ENCODE measurements around the gene BMP6. TPM values are rescaled to one million over a fixed set of nuclear protein-coding genes. Genes with fewer than 3 reads are reported as not detected.

Gene BMP6
- polyA plus RNA-seq, 2 of the 4 experiments (the other 2 are of a cell fraction): 8.4 to 23.0 TPM

GRCh38 chr6:7880718-7881107, 154.8 kb downstream of the BMP6 start (continued):
- no peak for TF ChIP-seq CTCF (IDR thresholded peaks at IDR 0.05)
- no peak for TF ChIP-seq ATOH8 (CRISPR knock-in tag; IDR thresholded peaks at IDR 0.05; ENCODE audit: low read depth)
- TF ChIP-seq HOXB13 (CRISPR knock-in tag; IDR thresholded peaks at IDR 0.05; ENCODE audit: low read depth): no peak

- no peak overlapping the region for H3K4me2 ChIP-seq
- H3K4me1 ChIP-seq: peaks cover 5% of the 10 kb centered on the region; the same call in 1 of the 3 replicates
- ChIA-PET CTCF (no interaction called here), POLR2A (no interaction called here)
- FAIRE-seq (no peak), ATAC-seq (no peak), DNase-seq (ENCODE audit: low read depth in 1 of 2, low spot score in 1 of 2) (no peak)
- H3K4me3 ChIP-seq: no peak overlapping the region
- no peaks in the 10 kb centered on the region for H3K9me3 ChIP-seq
- H3K27ac ChIP-seq: no peak overlapping the region
- no peak for TF ChIP-seq USF2 (IDR thresholded peaks at IDR 0.05)
- no peak for TF ChIP-seq MAZ (IDR thresholded peaks at IDR 0.05; ENCODE audit: borderline replicate concordance, low read depth, low read length)
- no peak for TF ChIP-seq FOSL2 (IDR thresholded peaks at IDR 0.05)
- TF ChIP-seq FOSL2 (CRISPR knock-in tag; IDR thresholded peaks at IDR 0.05): no peak
- TF ChIP-seq RFX5 (IDR thresholded peaks at IDR 0.05): no peak
- TF ChIP-seq RNF2 (IDR thresholded peaks at IDR 0.05; ENCODE audit: borderline replicate concordance, low read depth): no peak
- 72% methylated on average over 8 of the region's 8 CpGs for WGBS (ENCODE audit: missing lambda C conversion rate)
Measured at GRCh38 chr6:7881765-7882500, 156.0 kb downstream of the BMP6 start.

GRCh38 chr6:7882505-7883257, 156.8 kb downstream of the BMP6 start:
- DNase-seq (ENCODE audit: low read depth in 1 of 2, low spot score in 1 of 2): no peak
- CTCF ChIA-PET: no interaction called here
- FAIRE-seq: no peak
- H3K4me2 ChIP-seq: no peak overlapping the region
- H3K27ac ChIP-seq: no peak overlapping the region
- no peak for TF ChIP-seq NFE2L2 (conservative IDR thresholded peaks at IDR 0.05; ENCODE audit: low read length)
- TF ChIP-seq EHF (CRISPR knock-in tag; IDR thresholded peaks at IDR 0.05): no peak
- TF ChIP-seq SMC3 (IDR thresholded peaks at IDR 0.05): no peak
- TF ChIP-seq BCL3 (IDR thresholded peaks at IDR 0.05): no peak
- no peak for TF ChIP-seq NPAS2 (CRISPR knock-in tag; IDR thresholded peaks at IDR 0.05; ENCODE audit: borderline replicate concordance)
- no peak for TF ChIP-seq JUN (IDR thresholded peaks at IDR 0.05)
- TF ChIP-seq NR3C1 (IDR thresholded peaks at IDR 0.05): no peak
- no peak for TF ChIP-seq CBX8 (IDR thresholded peaks at IDR 0.05)
- TF ChIP-seq RNF2 (IDR thresholded peaks at IDR 0.05; ENCODE audit: borderline replicate concordance, low read depth): no peak
- no peak for TF ChIP-seq RARB (CRISPR knock-in tag; IDR thresholded peaks at IDR 0.05)
- peaks cover 5% of the 10 kb centered on the region; the same call in 1 of the 3 replicates for H3K4me1 ChIP-seq
- H3K9me3 ChIP-seq: no peaks in the 10 kb centered on the region
- 90% methylated on average over 19 of the region's 19 CpGs for WGBS (ENCODE audit: missing lambda C conversion rate)
- POLR2A ChIA-PET: no interaction called here
- H3K4me3 ChIP-seq: no peak overlapping the region
- ATAC-seq: no peak
